Measurements from ENCODE around the gene BDNF. TPM values are rescaled to one million over a fixed set of nuclear protein-coding genes. Genes with fewer than 3 reads are reported as not detected.

BDNF gene
- total RNA-seq, 1 experiment from 2014 or later = 5.4 TPM

- H3K9me2 ChIP-seq (ENCODE audit: insufficient read depth) = 0 out of 2 replicates have a peak, but pooled peaks cover 3% of the 10 kb centered on the region
- BruUV-seq (replicated peaks) = no TSS peak
- H3K27ac ChIP-seq = no peak overlapping the region
- H3K4me2 ChIP-seq = peak overlapping the region; percentile 91
- 0 out of 2 replicates have a peak, but pooled peaks cover 2% of the 10 kb centered on the region for H4K20me1 ChIP-seq (ENCODE audit: insufficient read depth)
- H3K36me3 ChIP-seq (ENCODE audit: low read depth) = no peaks in the 10 kb centered on the region
- intact Hi-C loops (cut with micrococcal nuclease; ENCODE audit: unreplicated experiment) = loop anchor here (1.0 to 10.0 kb wide), 5 partner anchors 192 to 1635 kb away; partner anchors contain the start of gene LIN7C
- no peaks in the 10 kb centered on the region for H3K9me3 ChIP-seq (ENCODE audit: insufficient read depth, low read depth)
- TF ChIP-seq EZH2 (IDR thresholded peaks at IDR 0.05; ENCODE audit: low read depth) (no peak), CTCF (conservative IDR thresholded peaks at IDR 0.05) (peak; percentile 45; the same call in 1 of the 2 replicates)
- no peaks in the 10 kb centered on the region for H3K79me2 ChIP-seq (ENCODE audit: low read depth)
- no peaks in the 10 kb centered on the region for H3F3A ChIP-seq (ENCODE audit: insufficient read depth, low read depth)
- H3K4me1 ChIP-seq (replicated peaks; ENCODE audit: insufficient read depth) = peaks cover 23% of the 10 kb centered on the region
- peak in 1 of 2 experiments; percentile 10 for DNase-seq
- POLR2A ChIA-PET (ENCODE audit: unreplicated experiment) = interaction anchor here (0.6 to 0.8 kb wide), 6 partner anchors 19 to 1134 kb away, joined by 3 to 10 read pairs (median 6); no protein-coding TSS in a partner anchor
- H2AFZ ChIP-seq = peak overlapping the region; percentile 91
- CTCF ChIA-PET = interaction anchor here (0.6 to 1.4 kb wide), 6 partner anchors 409 to 1630 kb away, joined by 5 to 11 read pairs (median 8); partner anchors contain the start of genes KIF18A and METTL15
- H3K27me3 ChIP-seq (ENCODE audit: insufficient read depth, low read depth) = peaks cover 33% of the 10 kb centered on the region
- H3K4me3 ChIP-seq = peak overlapping the region; percentile 64; the same call in 1 of the 2 replicates
Observed at GRCh38 chr11:27699242-27699925, 871 bp downstream of the BDNF start.

- Histone ChIP-seq H3K27ac (no peak overlapping the region), H3K4me3 (peak overlapping the region; percentile 64; the same call in 1 of the 2 replicates), H3K27me3 (ENCODE audit: insufficient read depth, low read depth) (peaks cover 33% of the 10 kb centered on the region), H3K4me1 (replicated peaks; ENCODE audit: insufficient read depth) (peaks cover 23% of the 10 kb centered on the region), H3K4me2 (peak overlapping the region; percentile 91), H3K9me2 (ENCODE audit: insufficient read depth) (0 out of 2 replicates have a peak, but pooled peaks cover 3% of the 10 kb centered on the region), H3K79me2 (ENCODE audit: low read depth) (no peaks in the 10 kb centered on the region), H3K36me3 (ENCODE audit: low read depth) (no peaks in the 10 kb centered on the region), H3K9me3 (ENCODE audit: insufficient read depth, low read depth) (no peaks in the 10 kb centered on the region), H2AFZ (peak overlapping the region; percentile 91), H3F3A (ENCODE audit: insufficient read depth, low read depth) (no peaks in the 10 kb centered on the region), H4K20me1 (ENCODE audit: insufficient read depth) (0 out of 2 replicates have a peak, but pooled peaks cover 2% of the 10 kb centered on the region)
- ChIA-PET POLR2A (ENCODE audit: unreplicated experiment) (interaction anchor here (0.6 to 0.8 kb wide), 5 partner anchors 236 to 1135 kb away, joined by 3 to 9 read pairs (median 4); partner anchors contain the start of genes KIF18A and METTL15), CTCF (interaction anchor here (0.5 to 1.4 kb wide), 5 partner anchors 410 to 1630 kb away, joined by 3 to 11 read pairs (median 6); partner anchors contain the start of genes KIF18A and METTL15)
- no TSS peak for BruUV-seq (replicated peaks)
- intact Hi-C loops (cut with micrococcal nuclease; ENCODE audit: unreplicated experiment) = loop anchor here (1.0 to 10.0 kb wide), 5 partner anchors 192 to 1635 kb away; partner anchors contain the start of gene LIN7C
- TF ChIP-seq EZH2 (IDR thresholded peaks at IDR 0.05; ENCODE audit: low read depth) (no peak), CTCF (conservative IDR thresholded peaks at IDR 0.05) (peak; percentile 88)
- peak; percentile 49 to 86 for DNase-seq
Observed at GRCh38 chr11:27698872-27699241, 1.4 kb downstream of the BDNF start.

- H3K4me2 ChIP-seq = no peak overlapping the region
- ChIA-PET POLR2A (ENCODE audit: unreplicated experiment) (interaction anchor here (0.6 kb wide), 1 partner anchor 1060 kb away, joined by 4 read pairs; no protein-coding TSS in a partner anchor), CTCF (interaction anchor here (0.6 kb wide), 1 partner anchor 981 kb away, joined by 6 read pairs; no protein-coding TSS in a partner anchor)
- no peak for DNase-seq
- no TSS peak for BruUV-seq (replicated peaks)
- TF ChIP-seq EZH2 (IDR thresholded peaks at IDR 0.05; ENCODE audit: low read depth) = no peak
- no peak for TF ChIP-seq CTCF (conservative IDR thresholded peaks at IDR 0.05)
- H3K4me3 ChIP-seq = no peak overlapping the region
- no peak overlapping the region for H3K27ac ChIP-seq
- intact Hi-C loops (cut with micrococcal nuclease; ENCODE audit: unreplicated experiment) = loop anchor here (5.0 to 10.0 kb wide), 3 partner anchors 190 to 1140 kb away; partner anchors contain the start of gene LIN7C
- no peaks in the 10 kb centered on the region for H3K36me3 ChIP-seq (ENCODE audit: low read depth)
- 0 out of 2 replicates have a peak, but pooled peaks cover 3% of the 10 kb centered on the region for H3K9me2 ChIP-seq (ENCODE audit: insufficient read depth)
- H3K4me1 ChIP-seq (replicated peaks; ENCODE audit: insufficient read depth) = peaks cover 23% of the 10 kb centered on the region
- no peaks in the 10 kb centered on the region for H3K79me2 ChIP-seq (ENCODE audit: low read depth)
- no peak overlapping the region for H2AFZ ChIP-seq
- 0 out of 2 replicates have a peak, but pooled peaks cover 2% of the 10 kb centered on the region for H4K20me1 ChIP-seq (ENCODE audit: insufficient read depth)
- H3K9me3 ChIP-seq (ENCODE audit: insufficient read depth, low read depth) = no peaks in the 10 kb centered on the region
- no peaks in the 10 kb centered on the region for H3F3A ChIP-seq (ENCODE audit: insufficient read depth, low read depth)
- peaks cover 33% of the 10 kb centered on the region for H3K27me3 ChIP-seq (ENCODE audit: insufficient read depth, low read depth)
Observed at GRCh38 chr11:27697679-27698275, 2.5 kb downstream of the BDNF start.

Measured in PC-9 (cell line).